GM18517 (cell line): ENCODE data around the gene SETD4.

ENCODE experiments used
- ATAC-seq: cut with Tn5 transposase; IDR thresholded peaks from one replicate; pipeline ENCODE4 v1.9.1; 2021; ENCODE audit warnings: mild to moderate bottlenecking, moderate library complexity; ENCODE audit not compliant: unreplicated experiment

SETD4 gene

DNA sequence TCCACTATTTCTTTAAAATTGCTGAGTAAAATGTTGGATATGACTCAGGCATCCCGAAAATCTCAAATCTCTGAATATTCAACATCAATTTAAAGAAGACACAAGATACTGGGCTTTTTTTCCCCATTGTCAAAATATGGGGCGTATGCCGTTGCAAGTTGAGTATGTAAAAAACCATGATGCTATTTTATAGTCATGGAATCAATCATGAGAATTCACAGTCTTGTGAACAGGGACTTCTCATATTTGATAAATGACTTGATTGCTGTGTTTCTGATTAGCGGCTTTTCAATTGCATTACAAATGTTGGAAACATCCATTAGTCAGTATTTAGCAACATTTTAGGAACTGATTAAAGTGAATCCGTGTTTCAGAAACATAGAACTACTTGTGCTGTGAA lies 45.3 kb downstream of the SETD4 start:
- no peak for ATAC-seq

DNA sequence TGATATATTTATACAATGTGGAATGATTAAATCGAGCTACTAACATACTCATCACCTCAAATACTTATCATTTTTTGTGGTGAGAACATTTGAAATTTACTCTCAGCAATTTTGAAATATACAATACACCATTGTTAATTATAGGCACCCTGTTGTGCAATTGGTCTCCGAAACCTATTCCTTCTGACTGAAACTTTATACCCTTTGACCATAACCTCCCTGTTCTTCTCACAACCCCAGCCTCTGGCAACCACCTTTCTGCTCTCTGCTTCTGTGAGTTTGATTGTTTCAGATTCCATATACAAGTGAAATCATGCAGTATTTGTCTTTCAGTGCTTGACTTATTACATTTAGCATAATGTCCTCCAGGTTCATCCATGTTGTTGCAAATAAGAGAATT lies 49.5 kb downstream of the SETD4 start:
- ATAC-seq = no peak

DNA sequence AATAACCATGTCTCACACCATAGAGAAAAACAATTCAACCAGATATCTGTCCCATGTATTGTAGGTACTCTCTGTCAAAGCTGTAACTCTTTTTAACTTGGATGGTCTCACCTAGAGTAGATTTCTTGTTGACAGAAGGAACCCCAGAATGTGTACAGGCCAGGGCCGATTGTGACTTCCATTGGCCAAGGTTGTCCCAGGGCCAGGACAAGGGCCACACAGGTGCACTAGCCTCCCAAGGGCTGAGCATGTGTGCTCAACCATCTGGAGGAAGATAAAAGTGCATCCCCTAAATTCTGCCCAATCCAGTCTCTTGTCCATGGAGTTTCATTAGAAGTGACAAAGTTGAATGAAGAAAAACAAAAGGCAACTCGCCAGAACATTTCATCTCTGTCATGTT lies 51.8 kb downstream of the SETD4 start:
- ATAC-seq = no peak

DNA sequence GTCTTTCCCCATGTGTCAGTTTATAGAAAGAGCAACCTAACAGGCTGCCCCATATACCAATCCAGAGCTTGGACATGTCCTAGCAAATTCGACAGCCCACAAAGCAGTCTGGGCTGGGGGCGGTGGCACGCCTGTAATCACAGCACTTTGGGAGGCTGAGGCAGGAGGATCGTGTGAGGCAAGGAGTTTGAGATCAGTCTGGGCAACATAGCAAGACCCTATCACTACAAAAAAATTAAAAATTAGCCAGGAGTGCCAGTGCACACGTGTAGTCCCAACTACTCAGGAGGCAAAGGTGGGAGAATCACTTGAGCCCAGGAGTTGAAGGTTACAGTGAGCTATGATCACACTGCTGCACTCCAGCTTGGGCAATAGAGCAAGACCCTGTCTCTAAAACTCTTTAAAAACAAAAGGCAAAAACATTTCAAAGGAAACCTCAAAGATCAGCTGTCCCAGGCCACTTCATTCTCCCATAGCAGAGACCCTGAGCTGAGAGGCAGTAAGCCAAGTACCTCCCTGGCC lies 54.4 kb downstream of the SETD4 start:
- ATAC-seq = no peak

DNA sequence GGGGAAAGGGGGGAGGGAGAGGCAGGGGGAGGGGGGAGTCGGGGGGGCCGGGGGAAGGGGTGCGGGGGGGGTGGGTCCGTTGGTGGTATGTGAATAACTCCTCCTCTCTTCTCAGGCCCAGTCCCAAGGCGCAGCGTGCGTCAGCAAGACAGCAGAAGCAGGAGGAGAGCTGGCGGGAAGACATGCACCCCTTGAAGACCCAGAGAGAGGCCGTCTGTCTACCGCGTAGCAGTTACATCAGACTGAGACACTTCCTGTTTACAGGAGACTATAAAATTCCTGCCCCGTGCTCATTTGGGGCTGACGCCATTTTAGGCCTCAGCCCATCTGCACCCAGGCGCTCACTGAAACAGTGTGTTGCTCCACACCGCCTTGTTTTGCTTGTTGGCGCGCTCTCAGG lies 55.3 kb downstream of the SETD4 start:
- ATAC-seq = no peak

DNA sequence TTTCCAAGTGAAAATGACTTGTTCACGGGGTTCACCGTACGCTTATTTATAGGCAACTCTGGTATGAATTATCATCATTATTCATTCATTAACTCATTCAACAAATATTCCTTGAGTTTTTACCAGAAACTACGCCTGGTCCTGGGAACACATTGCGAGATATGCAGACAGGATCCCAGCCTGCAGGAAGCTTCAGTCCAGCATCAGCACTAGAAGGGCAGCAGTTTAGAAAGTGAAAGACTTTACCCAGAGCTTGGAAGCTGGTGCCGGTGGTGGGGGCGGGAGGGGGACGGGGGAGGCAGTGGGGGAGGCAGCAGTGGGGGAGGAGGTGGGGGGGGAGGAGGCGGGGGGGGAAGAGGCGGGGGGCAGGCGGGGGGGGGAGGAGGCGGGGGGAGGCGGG lies 55.9 kb downstream of the SETD4 start:
- ATAC-seq = no peak

DNA sequence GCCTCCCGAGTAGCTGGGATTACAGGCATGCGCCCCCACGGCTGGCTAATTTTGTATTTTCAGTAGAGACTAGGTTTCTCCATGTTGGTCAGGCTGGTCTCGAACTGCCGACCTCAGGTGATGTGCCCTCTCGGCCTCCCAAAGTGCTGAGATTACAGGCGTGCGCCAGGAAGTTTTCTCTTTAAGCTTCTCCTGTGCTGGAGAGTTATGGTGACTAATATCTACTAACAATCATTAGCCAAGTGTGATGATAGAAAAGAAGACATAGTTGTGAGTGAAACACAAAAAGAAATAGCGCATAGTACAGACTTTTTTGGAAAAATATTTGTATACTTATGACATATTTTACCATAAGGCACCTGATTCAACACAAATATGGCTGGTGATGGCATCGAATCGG lies 56.5 kb downstream of the SETD4 start:
- no peak for ATAC-seq

DNA sequence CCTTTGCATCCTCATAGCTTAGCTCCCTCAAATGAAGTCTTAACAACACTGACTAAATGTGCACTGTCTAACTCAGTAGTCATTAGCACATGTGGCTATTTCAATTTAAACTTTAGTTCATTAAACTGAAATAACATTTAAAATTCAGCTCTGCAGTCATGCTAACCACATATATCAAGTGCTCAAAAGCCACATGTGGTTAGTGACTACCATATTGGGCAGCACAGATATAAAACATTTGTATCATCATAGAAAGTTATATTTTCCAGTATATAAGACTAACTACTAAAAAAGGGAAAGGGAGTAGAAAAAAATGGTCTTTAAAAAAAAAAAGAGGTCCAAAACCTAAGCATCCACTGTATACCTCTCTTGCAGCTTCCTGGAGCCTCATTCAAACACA lies 64.1 kb downstream of the SETD4 start:
- ATAC-seq = no peak

DNA sequence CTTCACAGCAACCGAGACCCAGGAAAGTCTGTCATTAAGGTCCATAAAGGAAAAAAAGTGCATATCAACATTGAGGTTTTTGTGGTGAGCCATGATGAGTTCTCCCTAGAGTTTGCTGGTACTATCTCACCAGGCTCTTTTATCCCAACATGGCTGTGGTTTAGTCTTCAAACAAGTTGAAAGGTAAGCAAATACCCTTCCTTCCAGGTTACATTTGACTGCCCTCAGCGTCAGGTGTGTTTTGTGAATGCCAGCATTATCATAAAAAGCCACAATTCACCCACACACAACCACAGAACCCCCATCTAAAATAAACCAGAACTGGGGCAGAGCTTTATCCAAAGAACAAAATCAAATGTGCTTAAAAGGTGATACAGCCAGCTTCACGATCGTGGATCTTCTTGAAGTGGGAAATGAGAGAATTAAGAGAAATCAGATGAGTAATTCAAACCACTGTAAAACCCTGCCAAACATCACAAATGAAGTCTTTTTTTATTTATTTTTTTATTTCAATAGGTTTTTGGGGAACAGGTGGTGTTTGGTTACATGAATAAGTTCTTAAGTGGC lies 64.7 kb downstream of the SETD4 start:
- no peak for ATAC-seq

DNA sequence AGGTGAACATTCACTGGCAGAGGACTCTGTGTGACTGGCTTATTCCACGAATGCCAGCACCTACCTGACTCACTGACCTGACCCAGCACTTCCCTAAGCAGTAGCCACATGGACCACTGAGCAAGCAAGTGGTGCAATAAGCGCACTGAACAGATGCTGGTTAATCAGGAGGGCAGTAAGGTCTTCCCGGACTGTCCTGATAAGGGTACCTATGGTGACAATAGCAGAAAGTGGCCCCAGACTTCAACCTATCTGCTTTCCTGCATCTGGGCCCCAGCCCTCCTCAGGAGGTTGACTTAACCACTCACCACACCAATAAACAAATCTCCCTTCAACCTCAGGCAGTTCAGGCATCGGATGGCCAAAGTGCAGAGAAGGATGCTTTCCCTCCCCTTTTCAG lies 65.7 kb downstream of the SETD4 start:
- ATAC-seq = no peak

DNA sequence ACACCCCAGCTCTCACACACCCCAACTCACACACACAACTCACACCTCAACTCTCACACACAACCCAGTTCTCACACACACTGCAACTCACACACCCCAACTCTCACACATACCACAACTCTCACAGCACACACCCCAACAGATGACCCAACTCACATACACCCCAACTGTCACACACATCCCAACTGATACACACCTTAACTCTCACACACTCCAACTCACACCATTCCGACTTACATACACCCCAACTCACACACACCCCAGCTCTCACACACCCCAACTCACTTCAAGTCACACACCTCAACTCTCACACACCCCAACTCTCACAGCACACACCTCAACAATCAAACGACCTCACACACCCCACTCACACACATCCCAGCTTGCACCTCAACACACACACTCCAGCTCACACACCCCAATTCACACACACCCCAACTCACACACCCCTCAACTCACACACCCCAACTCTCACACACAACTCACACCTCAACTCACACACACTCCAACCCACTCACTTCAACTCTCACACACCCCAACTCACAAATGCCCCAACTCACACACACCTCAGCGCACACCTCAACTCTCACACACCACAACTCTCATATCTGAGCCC lies 66.3 kb downstream of the SETD4 start:
- ATAC-seq = no peak

DNA sequence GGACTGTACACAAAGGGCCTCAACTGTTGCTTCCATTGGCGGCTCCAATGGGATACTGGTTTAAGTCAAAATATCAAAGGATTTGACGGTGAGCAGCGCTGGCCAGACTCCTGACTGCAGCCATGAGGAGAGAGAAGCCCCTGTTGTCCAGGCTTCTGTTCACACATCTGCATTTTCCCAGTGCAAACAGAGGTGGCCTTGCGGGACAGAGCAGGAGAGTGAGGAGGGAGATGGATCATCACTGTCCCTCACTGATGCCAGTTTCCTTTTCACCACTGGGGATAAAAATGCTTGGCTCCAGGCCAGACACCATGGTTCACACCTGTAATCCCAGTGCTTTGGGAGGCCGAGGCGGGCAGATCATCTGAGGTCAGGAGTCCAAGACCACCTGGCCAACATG lies 69.2 kb downstream of the SETD4 start:
- no peak for ATAC-seq

DNA sequence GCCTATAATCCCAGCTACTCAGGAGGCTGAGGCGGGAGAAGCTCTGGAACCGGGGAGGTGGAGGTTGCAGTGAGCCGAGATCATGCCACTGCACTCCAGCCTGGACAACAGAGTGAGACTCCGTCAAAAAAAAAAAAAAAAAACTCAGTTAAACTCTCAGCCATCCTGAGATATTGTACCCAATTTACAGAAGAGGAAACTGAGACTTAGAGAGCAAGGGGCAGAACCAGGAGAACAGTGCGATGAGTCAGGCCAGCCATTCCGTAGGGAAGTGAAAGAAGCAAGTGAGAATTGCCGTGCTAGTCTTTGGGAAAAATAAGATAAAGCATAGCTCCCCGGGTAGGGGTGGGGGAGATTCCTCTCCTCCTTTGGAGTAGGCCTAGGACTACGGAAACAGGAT lies 69.7 kb downstream of the SETD4 start:
- ATAC-seq = no peak

DNA sequence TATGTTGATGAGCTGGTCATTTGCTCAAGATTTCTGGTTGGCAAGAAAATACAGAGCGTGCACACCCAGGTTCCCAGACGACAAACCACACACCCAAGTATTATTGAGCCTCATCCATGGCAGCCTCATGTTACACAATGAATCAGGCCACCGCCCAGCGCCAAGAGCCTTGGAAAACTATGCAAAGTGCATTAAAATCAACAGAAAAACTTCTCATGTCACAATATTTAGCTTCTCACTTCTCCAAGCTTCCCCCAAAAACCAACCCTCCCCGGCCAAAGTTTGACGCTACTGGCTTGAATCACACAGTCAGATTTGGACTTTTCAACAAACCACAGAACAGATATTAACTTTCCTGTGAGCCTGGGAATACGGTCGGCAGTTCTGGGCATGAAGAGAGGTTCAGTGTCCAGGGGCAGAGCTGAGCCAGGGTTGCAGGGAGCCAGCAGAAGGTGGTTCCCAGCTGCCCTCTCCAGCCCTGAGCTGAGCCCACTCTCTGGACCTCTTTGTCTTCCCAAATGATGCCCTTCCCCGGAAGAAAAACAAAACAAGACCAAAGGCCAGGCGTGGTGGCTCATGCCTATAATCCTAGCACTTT lies 71.1 kb downstream of the SETD4 start:
- no peak for ATAC-seq

DNA sequence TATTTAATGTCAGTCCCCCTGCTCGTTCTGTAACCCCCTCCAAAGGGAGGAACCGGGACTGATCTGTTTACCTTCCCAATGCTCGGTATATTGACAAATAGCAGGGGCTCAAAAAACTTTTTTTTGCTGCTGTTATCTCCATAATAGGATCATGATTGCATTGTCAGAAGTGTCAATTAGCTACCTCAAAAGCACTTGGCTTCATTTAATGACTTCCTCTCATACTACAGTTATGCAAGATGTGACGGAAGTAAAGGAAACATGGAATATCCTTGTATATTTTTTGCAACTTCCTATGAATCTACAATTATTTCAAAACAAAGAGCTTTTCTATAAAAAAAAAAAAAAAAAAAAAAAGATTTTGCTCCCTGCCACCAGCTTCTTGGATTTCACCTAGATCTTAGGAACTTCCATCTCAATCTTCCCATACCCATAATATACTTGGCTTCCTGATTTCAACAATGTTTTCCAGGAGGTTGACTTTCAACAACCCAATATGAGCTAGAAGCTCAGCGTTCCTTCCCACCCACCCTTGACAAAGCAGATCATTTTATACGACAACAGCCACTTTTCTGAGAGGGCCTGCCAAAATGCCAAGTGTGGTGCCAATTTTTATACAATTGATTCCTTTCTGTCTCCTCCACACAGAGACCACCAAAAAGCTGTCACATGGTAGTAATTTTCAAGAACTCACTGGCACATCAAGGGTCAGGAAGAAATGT lies 71.7 kb downstream of the SETD4 start:
- no peak for ATAC-seq

DNA sequence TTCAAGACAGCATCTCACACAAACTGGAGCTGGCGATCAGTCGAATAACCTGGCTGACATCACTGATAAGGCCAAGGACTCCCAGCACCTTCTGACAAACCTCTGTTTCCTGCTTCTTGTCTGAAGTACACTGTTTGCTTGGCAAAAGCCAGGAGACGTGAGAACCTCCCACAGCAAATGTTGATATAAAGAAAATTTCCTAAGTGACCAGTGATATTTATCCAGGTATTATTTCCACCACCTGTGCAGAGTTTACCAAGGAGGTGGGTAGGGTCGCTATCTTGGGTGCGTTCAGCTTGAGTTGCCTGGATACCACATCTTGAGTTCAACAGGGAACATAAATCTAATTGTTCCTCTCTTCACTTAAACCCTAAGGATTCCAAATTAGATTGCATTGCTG lies 72.9 kb downstream of the SETD4 start:
- no peak for ATAC-seq

DNA sequence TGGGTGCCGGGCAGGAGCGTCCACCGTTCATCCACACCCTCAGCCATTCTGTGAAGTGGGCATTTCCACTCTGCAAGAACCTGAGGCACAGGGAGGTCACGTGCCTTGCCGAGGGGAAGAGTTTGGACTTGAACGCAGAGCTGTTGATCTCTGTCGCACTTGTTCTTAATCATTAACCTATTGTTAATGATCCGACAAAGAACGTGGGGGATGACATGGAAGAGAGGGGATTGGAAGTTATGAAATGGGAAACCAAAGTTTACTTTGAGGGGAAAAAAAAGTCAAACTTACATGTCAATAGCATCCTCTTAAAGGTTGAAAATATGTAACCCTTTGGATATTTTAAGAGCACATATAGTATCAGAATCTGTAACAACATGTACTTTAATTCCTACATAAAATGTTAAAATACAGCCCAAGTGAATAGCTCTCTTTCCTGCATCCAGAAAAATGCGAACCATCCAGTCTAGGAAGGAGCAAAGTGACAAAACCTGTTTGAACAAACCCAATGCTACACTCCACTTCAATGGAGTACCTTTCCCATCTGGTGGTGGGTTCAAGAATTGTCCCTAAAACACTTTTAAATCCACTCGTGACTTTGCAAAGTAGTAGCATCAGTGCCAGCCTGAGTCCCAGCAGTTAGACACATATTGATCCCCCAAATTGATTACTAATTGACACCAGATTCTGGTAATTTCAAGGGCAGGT lies 75.5 kb downstream of the SETD4 start:
- ATAC-seq = no peak
